ENCODE results near the gene TTC32. TPM values are rescaled to one million over a fixed set of nuclear protein-coding genes. Genes with fewer than 3 reads are reported as not detected.
A peak's percentile ranks its signal among the peaks of the same experiment; 100 is the strongest.

The TTC32 gene
- polyA plus RNA-seq, 1 experiment = 6.6 TPM

DNA sequence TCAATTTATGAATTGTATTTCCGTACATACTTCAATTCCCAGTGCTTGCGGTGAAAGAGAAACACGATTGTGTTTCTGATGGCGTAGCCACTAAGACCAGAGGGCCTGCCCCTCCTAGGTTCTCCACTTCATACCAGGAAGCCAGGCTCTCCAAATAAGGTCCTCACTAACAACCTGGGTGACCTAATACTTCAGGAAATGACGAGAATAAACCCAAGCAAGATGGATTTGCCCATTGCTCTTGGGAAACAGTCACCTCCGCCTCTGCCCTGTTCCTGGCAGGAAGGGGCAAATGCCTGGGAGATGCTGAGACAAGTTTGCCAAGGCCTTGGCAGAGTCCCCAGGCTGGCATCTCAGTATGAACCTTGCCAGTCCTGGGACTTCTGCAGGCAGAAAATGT is 41.8 kb downstream of the TTC32 start:
- no peaks in the 10 kb centered on the region; the same call in 1 of the 2 replicates for H3K9me3 ChIP-seq (ENCODE audit: control insufficient read depth, insufficient read depth, low read length)
- peak overlapping the region; percentile 57 for H3K27ac ChIP-seq (ENCODE audit: low read depth, low read length)
- ChIA-PET CTCF (no interaction called here), POLR2A (no interaction called here)
- DNase-seq (ENCODE audit: low read depth, low spot score) = peak; percentile 36
- H3K27me3 ChIP-seq (ENCODE audit: control insufficient read depth, insufficient read depth, low read length) = no peaks in the 10 kb centered on the region
- TF ChIP-seq, protein P1, sequence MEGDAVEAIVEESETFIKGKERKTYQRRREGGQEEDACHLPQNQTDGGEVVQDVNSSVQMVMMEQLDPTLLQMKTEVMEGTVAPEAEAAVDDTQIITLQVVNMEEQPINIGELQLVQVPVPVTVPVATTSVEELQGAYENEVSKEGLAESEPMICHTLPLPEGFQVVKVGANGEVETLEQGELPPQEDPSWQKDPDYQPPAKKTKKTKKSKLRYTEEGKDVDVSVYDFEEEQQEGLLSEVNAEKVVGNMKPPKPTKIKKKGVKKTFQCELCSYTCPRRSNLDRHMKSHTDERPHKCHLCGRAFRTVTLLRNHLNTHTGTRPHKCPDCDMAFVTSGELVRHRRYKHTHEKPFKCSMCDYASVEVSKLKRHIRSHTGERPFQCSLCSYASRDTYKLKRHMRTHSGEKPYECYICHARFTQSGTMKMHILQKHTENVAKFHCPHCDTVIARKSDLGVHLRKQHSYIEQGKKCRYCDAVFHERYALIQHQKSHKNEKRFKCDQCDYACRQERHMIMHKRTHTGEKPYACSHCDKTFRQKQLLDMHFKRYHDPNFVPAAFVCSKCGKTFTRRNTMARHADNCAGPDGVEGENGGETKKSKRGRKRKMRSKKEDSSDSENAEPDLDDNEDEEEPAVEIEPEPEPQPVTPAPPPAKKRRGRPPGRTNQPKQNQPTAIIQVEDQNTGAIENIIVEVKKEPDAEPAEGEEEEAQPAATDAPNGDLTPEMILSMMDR (IDR thresholded peaks at IDR 0.05; ENCODE audit: low read depth, low read length) = no peak
- no peak overlapping the region for H3K4me3 ChIP-seq (ENCODE audit: low read depth, low read length)

GRCh38 chr2:19859565-19859964 is 42.2 kb downstream of the TTC32 start:
- peak; percentile 23 for DNase-seq (ENCODE audit: low read depth, low spot score)
- TF ChIP-seq, protein P1 (IDR thresholded peaks at IDR 0.05; ENCODE audit: low read depth, low read length) = no peak
- Histone ChIP-seq H3K27me3 (ENCODE audit: control insufficient read depth, insufficient read depth, low read length) (no peaks in the 10 kb centered on the region), H3K9me3 (ENCODE audit: control insufficient read depth, insufficient read depth, low read length) (no peaks in the 10 kb centered on the region; the same call in 1 of the 2 replicates), H3K27ac (ENCODE audit: low read depth, low read length) (no peak overlapping the region), H3K4me3 (ENCODE audit: low read depth, low read length) (no peak overlapping the region)
- ChIA-PET CTCF (no interaction called here), POLR2A (no interaction called here)

DNA sequence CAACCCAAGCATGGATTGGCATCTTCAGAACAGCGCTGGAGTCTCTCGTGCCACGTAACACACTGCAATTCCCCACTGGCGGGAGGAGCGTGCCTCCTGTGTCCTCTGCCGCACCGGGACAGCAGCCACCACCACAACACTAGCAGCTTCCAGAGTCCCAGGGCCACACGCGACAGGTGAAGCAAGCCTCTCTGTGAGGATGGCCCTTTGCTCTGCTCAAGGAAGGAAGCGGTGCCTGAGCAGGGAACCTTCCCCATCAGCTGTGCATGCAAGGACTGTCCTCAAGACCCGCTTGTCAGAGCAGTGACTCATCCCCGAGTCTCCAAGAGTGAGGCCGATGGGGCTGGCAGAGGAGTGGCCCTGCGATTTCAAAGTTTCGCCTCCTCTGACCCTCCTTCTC is 44.0 kb downstream of the TTC32 start:
- Histone ChIP-seq H3K27ac (ENCODE audit: low read depth, low read length) (no peak overlapping the region), H3K4me3 (ENCODE audit: low read depth, low read length) (no peak overlapping the region), H3K27me3 (ENCODE audit: control insufficient read depth, insufficient read depth, low read length) (no peaks in the 10 kb centered on the region), H3K9me3 (ENCODE audit: control insufficient read depth, insufficient read depth, low read length) (no peaks in the 10 kb centered on the region; the same call in 1 of the 2 replicates)
- ChIA-PET POLR2A (no interaction called here), CTCF (interaction anchor here (1.0 kb wide), 1 partner anchor 488 kb away, joined by 5 read pairs; no protein-coding TSS in a partner anchor)
- DNase-seq (ENCODE audit: low read depth, low spot score) = no peak
- TF ChIP-seq, protein P1 (IDR thresholded peaks at IDR 0.05; ENCODE audit: low read depth, low read length) = no peak

DNA sequence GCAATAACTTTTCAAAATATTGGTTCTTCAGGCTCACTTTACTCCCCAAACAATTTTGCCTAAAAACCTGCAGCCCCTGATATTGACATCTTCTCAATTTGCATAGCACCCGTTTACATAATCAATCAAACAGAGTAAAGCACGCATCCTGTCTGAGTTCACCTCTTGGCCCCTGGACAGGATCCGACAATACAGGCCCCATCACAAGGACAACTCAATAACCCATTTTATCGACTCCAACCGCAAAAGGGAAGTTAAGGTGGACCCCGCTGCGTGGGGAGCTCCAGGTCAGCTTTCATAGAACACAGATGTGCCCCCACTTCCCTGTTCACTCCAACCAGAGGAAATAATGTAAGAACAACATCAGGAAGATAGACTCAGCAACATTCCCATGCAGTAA is 44.7 kb downstream of the TTC32 start:
- CTCF ChIA-PET = no interaction called here
- POLR2A ChIA-PET = no interaction called here

More for the DNA sequence above, 44.7 kb downstream of the TTC32 start:
- TF ChIP-seq, protein P1 (IDR thresholded peaks at IDR 0.05; ENCODE audit: low read depth, low read length) = no peak
- Histone ChIP-seq H3K27me3 (ENCODE audit: control insufficient read depth, insufficient read depth, low read length) (no peaks in the 10 kb centered on the region), H3K27ac (ENCODE audit: low read depth, low read length) (no peak overlapping the region), H3K4me3 (ENCODE audit: low read depth, low read length) (no peak overlapping the region), H3K9me3 (ENCODE audit: control insufficient read depth, insufficient read depth, low read length) (no peaks in the 10 kb centered on the region; the same call in 1 of the 2 replicates)
- no peak for DNase-seq (ENCODE audit: low read depth, low spot score)

Measured in AG04450 (cell line).